MM.1S (cell line): Measurements from ENCODE around the gene CXCR4.

ENCODE experiments used
- DNase-seq: peaks from one replicate; pipeline ENCODE4 v3.0.0-alpha.2; 2015
- H2AFZ ChIP-seq: fragments of 300-600 bp; sonication (generic); 2 replicates; pipeline ENCODE4 v1.6.0; 2016; ENCODE audit warnings: antibody characterized with exemption, low read length
- H3F3A ChIP-seq: fragments of 300-600 bp; sonication (generic); 2 replicates; pipeline ENCODE4 v1.6.1; 2016; ENCODE audit warnings: mild to moderate bottlenecking, antibody characterized with exemption, low read length, moderate library complexity, mixed read lengths; ENCODE audit not compliant: insufficient read depth
- H3K27ac ChIP-seq: fragments of 300-600 bp; sonication (generic); 2 replicates; pipeline ENCODE4 v1.5.1; 2016; ENCODE audit warnings: mild to moderate bottlenecking, low read length
- H3K27me3 ChIP-seq: fragments of 300-600 bp; sonication (generic); replicated peaks from 2 replicates; pipeline ENCODE4 v1.6.0; 2016; ENCODE audit warnings: low read length; ENCODE audit not compliant: insufficient read depth
- H3K36me3 ChIP-seq: fragments of 300-600 bp; sonication (generic); replicated peaks from 2 replicates; pipeline ENCODE4 v1.6.1; 2016; ENCODE audit warnings: mild to moderate bottlenecking, low read length, mixed read lengths; ENCODE audit not compliant: insufficient read depth
- H3K4me1 ChIP-seq: fragments of 300-600 bp; sonication (generic); 2 replicates; pipeline ENCODE4 v1.6.1; 2016; ENCODE audit warnings: low read length, mixed read lengths
- H3K4me2 ChIP-seq: fragments of 300-600 bp; sonication (generic); 2 replicates; pipeline ENCODE4 v1.6.0; 2016; ENCODE audit warnings: low read depth, low read length
- H3K4me3 ChIP-seq: fragments of 300-600 bp; sonication (generic); 2 replicates; pipeline ENCODE4 v1.5.1; 2016; ENCODE audit warnings: low read length, mixed read lengths
- H3K79me2 ChIP-seq: fragments of 300-600 bp; sonication (generic); 2 replicates; pipeline ENCODE4 v1.6.1; 2016; ENCODE audit warnings: mixed run types, low read length, mixed read lengths
- H3K9ac ChIP-seq: fragments of 300-600 bp; sonication (generic); 2 replicates; pipeline ENCODE4 v1.6.1; 2016; ENCODE audit warnings: low read length, mixed read lengths
- H3K9me2 ChIP-seq: fragments of 300-600 bp; sonication (generic); replicated peaks from 2 replicates; pipeline ENCODE4 v1.6.1; 2016; ENCODE audit warnings: mild to moderate bottlenecking, low read length, mixed read lengths; ENCODE audit not compliant: insufficient read depth
- H3K9me3 ChIP-seq: fragments of 300-600 bp; sonication (generic); replicated peaks from 2 replicates; pipeline ENCODE4 v1.6.1; 2016; ENCODE audit warnings: mild to moderate bottlenecking, low read length, mixed read lengths; ENCODE audit not compliant: insufficient read depth
- H4K20me1 ChIP-seq: fragments of 300-600 bp; sonication (generic); 2 replicates; pipeline ENCODE4 v1.6.1; 2016; ENCODE audit warnings: mild to moderate bottlenecking, low read length, moderate library complexity, mixed read lengths; ENCODE audit not compliant: insufficient read depth
- CTCF ChIP-seq: fragments of 300-600 bp; sonication (generic); IDR thresholded peaks from 2 replicates; pipeline ENCODE4 v1.5.1; 2016; ENCODE audit warnings: antibody characterized with exemption, low read length, mixed read lengths
- EZH2 ChIP-seq: fragments of 300-600 bp; sonication (generic); optimal IDR thresholded peaks from 2 replicates; pipeline ENCODE3; 2017; ENCODE audit warnings: low read depth, mild to moderate bottlenecking, antibody characterized with exemption, low read length, mixed read lengths
- EZH2phosphoT487 ChIP-seq: fragments of 300-600 bp; sonication (generic); IDR thresholded peaks from 2 replicates; pipeline ENCODE4 v1.6.1; 2018; ENCODE audit warnings: antibody characterized with exemption, low read length

Gene CXCR4

GRCh38 chr2:136128366-136128765 lies 10.4 kb upstream of the CXCR4 start:
- H3K4me3 ChIP-seq = no peak overlapping the region
- no peaks in the 10 kb centered on the region for H3F3A ChIP-seq
- H4K20me1 ChIP-seq = no peaks in the 10 kb centered on the region
- H3K27me3 ChIP-seq = no peaks in the 10 kb centered on the region; the same call in 1 of the 2 replicates
- H3K4me1 ChIP-seq = peaks cover 10% of the 10 kb centered on the region
- DNase-seq = no peak
- no peak overlapping the region for H2AFZ ChIP-seq
- H3K27ac ChIP-seq = no peak overlapping the region
- no peaks in the 10 kb centered on the region for H3K9me2 ChIP-seq
- H3K79me2 ChIP-seq = no peaks in the 10 kb centered on the region
- H3K36me3 ChIP-seq = no peaks in the 10 kb centered on the region
- no peaks in the 10 kb centered on the region for H3K9me3 ChIP-seq
- TF ChIP-seq CTCF = no peak
- no peak for TF ChIP-seq EZH2
- no peak for TF ChIP-seq EZH2phosphoT487
- no peak overlapping the region for H3K4me2 ChIP-seq
- no peak overlapping the region for H3K9ac ChIP-seq

DNA sequence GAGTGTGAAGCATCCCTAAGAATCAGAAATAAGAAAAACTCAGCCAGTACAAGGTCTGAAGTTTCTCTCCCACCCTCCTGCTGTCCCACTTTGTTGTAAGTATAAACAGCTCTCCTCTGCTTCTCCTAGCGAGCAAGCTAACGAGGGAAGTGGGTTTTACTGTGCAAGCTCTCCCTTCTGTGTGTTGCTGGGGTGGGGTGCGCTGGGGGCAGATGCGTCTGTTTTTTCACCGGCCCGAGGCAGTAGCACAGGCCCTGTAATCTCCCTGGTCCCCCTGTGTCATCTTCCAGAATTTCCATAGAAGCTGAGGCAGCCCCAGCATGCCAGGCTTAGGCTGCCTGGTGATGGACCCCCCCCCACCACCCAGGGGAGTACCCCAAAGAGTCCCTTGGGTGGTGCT lies 9.4 kb upstream of the CXCR4 start:
- no peaks in the 10 kb centered on the region; the same call in 1 of the 2 replicates for H3K27me3 ChIP-seq
- TF ChIP-seq EZH2phosphoT487 = no peak
- TF ChIP-seq EZH2 = no peak
- no peak for TF ChIP-seq CTCF
- no peak overlapping the region for H3K27ac ChIP-seq
- DNase-seq = no peak
- H3K9me3 ChIP-seq = no peaks in the 10 kb centered on the region
- no peaks in the 10 kb centered on the region for H3K36me3 ChIP-seq
- no peaks in the 10 kb centered on the region for H3F3A ChIP-seq
- H4K20me1 ChIP-seq = no peaks in the 10 kb centered on the region
- peaks cover 2% of the 10 kb centered on the region for H3K4me1 ChIP-seq
- no peak overlapping the region for H2AFZ ChIP-seq
- H3K9ac ChIP-seq = no peak overlapping the region
- H3K4me3 ChIP-seq = no peak overlapping the region
- no peak overlapping the region for H3K4me2 ChIP-seq
- no peaks in the 10 kb centered on the region for H3K9me2 ChIP-seq
- H3K79me2 ChIP-seq = no peaks in the 10 kb centered on the region

DNA sequence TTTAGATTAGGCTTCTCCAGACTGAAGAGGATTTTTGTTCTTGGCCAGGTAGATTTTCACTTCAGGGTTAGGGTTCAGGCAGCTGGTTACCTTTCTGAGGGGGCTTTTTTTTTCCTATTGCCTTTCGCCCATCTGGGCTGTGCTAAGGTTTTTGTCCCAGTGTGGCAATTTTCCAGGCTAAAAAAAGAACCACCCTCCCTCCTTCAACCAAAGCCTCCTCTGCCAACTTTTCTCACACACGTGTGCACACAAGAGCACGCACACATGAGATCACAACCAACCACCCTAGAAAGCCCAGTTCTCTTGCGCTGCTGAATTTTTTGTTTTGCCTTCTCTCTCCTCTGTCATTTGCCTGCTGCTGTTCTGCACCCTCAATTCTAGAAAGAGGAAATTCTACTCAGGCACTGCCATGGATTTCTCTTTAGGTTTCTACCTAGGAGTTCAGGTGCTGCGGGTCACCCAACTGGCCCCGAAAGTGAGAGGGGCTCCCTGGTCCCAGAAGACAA lies 8.5 kb upstream of the CXCR4 start:
- no peak overlapping the region for H3K4me2 ChIP-seq
- TF ChIP-seq CTCF (no peak), EZH2phosphoT487 (no peak), EZH2 (no peak)
- H3K27me3 ChIP-seq = no peaks in the 10 kb centered on the region; the same call in 1 of the 2 replicates
- no peaks in the 10 kb centered on the region for H3K9me2 ChIP-seq
- no peaks in the 10 kb centered on the region for H3K79me2 ChIP-seq
- no peak overlapping the region for H3K27ac ChIP-seq
- H3K9ac ChIP-seq = no peak overlapping the region
- H2AFZ ChIP-seq = no peak overlapping the region
- H3K4me3 ChIP-seq = no peak overlapping the region
- H3K9me3 ChIP-seq = no peaks in the 10 kb centered on the region
- H4K20me1 ChIP-seq = no peaks in the 10 kb centered on the region
- no peaks in the 10 kb centered on the region for H3F3A ChIP-seq
- H3K4me1 ChIP-seq = no peaks in the 10 kb centered on the region
- H3K36me3 ChIP-seq = no peaks in the 10 kb centered on the region
- no peak for DNase-seq
